Activated naive CD8-positive, alpha-beta T cell treated with anti-CD3 and anti-CD28 coated beads, Interleukin-2, amount 50 U/mL, for 16 hours (primary cell): ENCODE results near the gene VIT.

ENCODE experiments used
- DNase-seq: peaks from one replicate; pipeline ENCODE4 v3.0.0-alpha.2; 2020; ENCODE audit warnings: low read depth, low spot score

VIT gene

DNA sequence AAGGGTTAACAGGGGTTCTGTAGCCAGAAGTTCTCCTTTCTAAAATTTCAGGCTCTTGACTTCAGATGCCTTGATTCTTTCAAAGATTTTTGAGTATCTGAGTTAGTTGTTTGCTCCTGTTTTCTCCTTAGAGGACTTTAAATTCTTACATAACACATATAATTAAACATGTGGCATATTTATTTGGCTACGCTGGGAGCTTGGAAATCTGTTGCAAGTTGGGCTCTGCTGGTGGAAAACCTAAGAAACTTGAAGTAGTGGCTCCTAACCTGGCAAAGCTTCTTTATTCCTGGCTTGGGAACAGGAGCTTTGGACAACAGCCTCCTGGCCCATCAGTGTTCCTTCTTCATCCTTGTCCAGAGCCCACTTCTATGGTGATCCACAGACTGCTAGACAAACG lies 72.6 kb downstream of the VIT start:
- no peak for DNase-seq

DNA sequence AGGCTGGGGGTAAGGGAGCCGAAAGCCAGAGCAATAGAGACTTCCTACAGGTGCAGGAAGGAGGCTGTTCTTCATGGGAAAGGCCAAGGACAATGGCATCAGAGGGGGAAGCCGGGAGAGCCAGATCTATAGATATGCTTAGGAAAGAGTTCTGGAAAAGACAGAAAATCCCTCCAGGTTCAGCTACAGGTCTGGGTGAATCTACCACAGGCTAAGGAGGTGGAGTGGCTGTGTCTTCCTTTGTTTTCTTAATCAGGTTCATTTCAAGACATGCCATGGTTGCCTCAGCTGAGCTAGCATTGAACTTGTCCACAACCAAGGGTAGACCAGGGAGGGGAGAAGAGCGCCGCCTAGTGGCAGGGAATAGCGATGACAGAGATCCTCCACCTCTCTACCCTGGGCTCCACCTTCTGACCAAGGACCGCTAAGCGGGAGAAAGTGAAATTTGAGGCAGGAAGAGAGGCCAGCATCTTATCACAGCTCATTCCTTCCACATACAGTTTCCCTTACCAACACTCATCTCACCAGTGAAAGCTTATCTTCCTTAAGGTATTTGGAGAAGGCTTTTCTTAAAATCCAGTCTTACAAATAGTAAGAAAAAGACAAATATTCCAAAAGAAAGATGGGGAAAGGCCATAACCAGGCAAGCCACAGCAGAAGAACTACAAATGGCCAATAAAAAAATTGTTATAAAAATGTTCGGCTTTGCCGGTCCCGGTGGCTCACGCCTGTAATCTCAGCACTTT lies 74.2 kb downstream of the VIT start:
- no peak for DNase-seq

DNA sequence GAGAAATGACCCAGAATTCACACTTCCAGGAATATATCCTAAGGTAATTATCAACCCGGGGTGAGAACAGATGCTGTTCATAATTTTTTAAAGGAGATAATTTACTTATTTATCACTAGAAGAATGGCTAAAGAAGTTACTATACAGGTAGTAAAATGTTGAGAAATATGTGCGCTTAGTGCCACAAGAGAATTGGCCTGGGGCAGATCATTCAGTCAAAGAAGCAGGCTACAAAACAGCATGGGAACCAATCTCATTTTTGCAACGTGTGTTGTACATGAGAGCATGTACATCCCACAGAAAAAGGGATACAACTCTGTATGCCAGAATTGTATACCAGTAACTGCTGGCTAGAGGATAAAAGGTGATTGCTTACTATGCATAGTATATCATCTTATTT lies 75.2 kb downstream of the VIT start:
- no peak for DNase-seq

DNA sequence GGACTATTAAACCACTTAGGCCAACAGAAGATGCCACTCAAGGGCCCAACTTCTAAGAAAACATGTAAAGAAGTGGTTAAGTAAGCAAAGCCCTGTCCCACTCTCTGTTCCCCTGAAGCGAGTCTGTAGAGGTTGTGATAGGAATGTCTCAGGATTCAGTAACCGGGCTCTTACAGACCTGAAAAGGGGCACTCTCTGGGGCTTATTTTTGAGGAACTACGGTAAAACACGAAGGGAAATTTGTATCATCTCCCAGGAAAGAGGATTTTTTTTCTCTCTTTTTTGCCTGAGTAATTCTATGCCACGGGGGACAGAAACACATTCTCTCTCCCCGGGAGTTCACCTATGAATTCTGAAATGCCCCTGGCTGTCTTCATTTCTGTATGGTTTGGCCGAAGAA lies 77.4 kb downstream of the VIT start:
- DNase-seq, result no peak

DNA sequence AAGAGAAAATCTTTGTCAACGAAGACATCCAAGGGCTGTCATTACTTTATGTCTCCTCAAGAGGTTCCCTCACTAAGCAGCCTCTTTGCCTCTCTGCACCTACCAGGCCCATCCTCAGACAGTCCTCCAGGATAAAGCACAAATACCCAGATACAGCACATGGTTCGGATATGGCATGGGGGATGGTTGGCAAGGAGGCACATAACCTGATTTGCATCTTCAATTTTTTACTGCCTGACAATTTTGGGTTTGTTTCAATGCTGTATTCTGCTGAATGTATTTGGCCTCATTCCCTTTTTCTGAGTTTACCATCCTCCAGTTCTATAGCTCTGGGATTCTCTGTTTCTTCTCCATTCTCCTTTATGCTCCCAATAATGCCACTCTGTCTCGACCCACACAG lies 78.8 kb downstream of the VIT start:
- DNase-seq, result no peak

DNA sequence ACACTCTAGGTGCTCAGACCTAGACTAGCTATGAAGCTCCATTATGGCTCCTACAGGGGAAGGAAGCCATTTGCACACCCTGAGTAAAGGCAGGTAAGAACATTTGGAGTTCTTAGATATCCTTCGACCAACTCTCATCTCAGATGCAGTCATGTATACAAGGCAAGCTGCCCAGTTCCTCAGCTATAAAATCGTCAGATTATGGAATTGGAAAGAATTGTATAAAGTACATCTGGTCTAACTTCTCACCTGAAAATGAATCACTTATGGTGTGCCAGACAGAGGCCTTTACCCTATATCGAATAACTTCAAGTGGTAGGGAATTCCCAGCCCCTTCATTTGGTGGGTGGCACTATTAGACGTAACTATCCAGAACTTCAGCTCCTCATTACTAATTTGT lies 79.3 kb downstream of the VIT start:
- DNase-seq, result no peak

DNA sequence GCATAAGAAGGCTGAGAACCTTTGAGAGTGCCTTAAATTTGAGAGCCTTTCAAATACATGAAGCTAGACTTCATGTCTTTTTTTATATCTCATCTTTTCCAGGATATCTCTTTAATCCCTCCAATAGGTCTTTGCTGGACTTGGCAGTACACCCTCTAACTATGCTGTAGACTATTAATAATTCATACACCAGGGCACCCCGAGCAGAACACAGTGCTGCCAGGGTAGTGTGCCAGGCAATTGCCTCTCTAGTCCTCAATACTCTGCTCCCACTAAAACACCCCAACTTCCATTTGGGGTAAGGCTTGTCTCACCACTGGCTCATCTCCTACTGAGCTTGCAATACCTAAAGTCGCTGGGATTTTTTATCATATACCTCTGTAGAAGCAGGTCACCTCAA lies 80.8 kb downstream of the VIT start:
- no peak for DNase-seq

DNA sequence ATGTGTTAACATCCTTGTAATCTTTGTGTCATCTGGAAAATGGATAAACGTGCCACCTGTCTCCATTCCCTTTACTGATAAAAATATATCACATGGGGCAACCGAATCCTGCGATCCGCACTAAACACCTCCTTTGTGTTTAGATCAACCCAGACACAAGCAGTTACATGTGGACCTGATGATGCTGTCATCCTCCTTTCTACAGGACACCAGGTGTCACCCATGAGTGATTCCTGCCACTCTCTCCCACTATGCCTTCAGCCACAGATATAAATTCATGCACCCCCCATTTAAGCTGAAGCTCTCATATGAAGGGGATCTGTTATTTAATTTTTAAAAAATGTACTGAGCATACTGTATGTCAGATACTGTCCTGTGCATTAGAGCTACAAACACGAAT lies 81.3 kb downstream of the VIT start:
- no peak for DNase-seq

DNA sequence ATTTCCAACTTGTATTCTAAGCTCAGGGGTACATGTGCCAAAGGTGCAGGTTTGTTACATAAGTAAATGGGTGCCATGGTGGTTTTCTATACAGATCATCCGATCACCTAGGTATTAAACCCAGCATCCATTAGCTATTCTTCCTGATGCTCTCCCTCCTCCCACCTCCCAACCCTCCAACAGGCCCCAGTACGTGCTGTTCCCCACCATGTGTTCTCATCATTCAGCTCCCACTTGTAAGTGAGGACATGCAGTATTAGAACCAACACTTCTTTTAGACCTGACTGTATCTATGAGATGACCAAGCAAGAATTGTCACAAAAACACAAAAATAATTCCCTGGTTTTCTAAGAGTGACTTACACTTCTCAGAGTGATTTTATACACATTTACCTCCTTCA lies 83.0 kb downstream of the VIT start:
- DNase-seq, result no peak

DNA sequence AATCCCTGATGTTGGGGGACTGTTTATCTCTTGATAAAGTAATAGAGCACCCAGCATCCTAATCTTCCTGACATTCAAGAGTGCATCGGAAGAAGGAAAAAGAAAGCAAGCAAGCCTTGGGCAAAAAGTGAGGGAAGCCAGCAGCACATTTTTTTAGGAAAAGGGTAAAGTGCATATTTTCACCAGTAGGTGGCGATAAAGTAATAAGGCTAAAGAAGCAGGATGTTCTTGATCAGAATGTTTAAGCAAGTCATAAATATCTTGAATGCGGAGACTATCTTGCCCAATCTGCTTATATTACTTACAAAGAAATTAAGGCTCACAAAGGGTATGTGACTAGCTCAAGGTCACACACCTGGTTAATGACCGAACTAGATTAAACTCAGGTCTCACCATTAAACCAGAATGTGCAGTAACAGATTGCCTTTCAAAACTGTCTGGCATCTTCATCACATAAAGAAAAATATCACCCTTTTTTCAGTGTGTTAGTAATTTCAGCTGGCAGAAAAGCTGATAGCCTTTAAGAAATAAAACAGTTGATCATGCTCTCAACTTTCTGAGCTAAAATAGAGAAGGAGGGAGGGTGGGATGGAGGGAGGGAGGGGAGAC lies 83.8 kb downstream of the VIT start:
- no peak for DNase-seq

DNA sequence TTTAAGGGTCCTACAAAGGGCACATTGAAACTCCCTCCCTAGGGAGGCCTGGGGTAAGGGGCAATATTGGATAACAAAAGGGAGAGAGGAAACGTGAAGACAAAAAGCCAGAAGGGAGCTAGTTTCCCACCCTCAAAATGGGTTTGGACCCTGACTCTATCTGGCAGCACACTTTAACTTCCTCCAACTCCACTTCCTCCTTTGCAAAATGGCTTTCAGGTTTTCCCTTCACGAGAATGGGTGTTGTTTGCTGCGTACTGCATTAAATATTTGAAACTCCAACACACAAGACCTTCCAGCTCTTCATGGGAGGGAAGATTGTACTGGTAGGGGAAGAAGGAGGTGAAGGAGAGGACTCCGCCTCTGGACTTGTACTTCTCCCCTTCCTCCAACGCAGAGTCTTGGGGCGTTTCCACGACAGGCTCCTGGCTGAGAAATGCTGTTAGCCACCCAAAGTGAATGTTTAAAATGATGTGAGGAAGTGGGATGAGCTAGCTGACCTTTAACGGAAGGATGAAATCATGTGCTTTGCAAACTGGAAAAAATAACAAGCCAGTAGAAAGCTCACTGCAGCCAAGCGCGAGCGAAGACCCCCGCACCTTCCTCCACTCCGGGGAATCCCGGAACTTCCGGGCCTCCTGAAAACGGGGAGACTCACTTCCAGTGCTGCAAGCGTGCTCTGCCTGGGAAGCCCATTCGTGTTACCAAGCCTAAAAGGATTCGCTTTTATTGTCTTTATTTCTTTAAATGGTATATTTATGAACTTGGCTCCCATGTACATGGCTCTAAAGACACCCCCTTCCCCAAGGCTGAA lies 85.6 kb downstream of the VIT start:
- DNase-seq, result no peak

DNA sequence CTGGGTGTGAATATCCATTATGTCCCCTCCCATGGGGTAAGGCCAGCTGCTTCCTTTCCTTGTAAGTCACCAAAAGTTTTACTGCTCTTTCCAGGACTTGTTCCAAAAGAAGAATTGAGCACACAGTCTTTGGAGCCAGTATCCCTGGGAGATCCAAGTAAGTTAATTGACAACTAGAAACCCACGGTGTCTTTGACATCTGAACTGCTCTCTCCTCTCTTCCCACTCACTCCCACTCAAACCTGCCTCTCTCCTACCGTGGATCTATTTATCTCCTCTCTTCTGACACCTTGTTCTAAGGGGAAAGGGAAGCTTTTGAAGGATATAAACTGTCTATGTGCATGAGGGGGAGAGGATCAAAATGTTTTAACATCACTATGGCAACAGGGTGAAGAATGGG lies 86.7 kb downstream of the VIT start:
- DNase-seq, result no peak

DNA sequence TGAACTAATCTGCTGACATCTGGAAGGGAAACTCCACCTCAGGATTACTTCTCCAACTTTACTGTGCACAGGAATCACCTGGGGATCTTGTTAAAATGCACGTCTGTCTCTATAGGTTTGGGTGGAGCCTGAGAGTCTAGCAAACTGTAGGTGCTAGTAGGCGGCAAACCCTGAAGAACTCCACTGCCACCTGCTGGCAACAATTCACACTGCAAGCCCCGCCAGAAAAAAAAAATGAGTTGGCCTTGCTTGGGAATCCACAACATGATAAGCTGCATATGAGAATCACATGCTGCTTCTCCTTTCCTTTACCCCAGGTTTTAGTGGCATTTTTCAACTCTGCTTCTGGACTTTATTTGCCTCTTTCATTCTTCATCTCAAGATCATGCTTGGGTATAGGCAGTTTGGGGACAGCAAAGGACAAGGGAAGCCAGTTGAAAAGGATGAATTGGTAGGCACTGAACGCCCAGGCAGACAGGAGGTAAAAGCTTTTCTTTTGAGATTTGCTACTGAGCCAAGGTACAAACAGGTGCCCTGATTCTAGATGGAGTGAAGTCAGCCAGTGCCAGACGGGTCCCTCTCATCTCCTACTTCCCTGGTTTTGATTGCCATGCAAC lies 88.8 kb downstream of the VIT start:
- DNase-seq, result peak; percentile 30

DNA sequence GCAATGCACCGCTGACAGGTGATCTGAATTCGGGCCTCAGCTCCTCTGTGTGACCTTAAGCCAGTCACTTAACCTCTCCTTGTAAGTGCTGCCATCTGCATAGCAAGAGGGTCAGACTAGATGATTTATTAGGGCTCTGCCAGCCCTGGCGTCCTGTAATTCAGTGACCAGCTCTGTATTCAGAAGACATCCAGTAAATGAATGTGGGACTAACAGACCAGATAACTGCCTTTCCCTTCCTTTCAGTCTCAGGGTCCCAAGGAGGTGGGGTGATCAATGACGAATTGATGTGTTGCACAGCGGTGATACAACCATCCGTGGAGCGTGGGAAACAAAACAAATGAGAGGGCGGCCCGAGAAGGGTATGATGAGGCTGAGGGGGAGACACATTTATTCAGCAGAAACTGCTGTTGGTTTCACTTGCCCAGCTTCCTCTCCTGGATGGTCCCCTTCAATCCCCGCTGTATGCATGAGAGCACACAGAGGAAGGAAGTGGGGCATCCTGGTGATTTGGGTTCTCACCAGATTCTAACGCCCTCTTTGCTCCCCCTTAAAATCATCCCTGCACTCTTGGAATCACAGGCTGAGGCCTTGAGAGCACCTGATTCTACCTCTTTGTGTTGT lies 92.8 kb downstream of the VIT start:
- no peak for DNase-seq

DNA sequence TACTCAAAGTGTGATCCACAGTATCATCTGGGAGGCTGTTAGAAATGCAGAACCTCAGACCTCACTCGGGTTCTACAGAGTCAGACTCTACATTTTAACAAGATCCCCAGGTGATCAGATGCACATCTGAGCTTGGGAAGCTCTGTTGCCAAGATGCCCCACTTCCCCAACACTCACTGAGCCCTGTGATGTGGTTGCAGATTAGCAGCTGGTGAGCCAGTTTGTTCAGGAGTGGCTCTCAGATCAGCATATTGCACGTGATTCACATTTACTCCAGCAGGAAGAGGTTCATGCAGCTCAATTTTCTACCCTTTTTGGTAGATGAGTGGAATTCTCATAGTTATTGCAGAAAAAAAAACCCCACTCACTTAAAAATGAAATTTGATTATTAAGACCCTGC lies 96.4 kb downstream of the VIT start:
- DNase-seq, result no peak

DNA sequence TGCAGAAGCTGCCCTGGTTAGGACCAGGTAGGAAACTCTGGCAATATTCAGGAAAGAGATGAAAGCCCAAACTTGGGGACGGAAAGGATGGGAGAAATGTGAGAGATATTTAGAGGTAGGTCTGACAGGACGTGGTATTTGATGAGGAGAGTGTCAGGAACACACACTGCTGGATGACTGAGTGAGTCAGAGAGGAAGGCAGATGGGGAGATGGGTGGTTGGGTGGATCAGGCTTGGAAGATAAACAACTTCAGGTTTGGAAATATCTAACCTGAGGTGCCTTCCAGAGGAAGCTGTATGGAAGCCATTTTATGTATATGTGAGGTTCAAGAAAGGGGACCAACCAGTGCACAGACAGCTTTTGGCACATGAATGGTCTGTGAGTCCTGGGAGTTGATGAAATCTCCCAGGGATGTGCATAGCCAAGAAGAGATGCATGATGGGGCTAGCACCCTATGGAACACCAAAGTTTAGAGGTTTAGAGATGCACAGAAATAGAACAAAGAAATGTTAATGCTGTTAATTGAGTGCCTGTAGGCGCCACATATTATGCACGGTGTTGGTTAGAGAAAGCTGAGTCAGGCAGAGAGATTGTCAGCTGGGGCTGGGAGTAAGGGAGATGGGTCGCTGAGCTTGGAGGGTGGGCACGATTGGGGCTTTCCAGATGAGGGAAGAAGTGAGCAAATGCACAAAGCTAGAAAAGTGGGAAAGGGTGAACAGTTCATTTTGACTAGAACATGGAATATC lies 101.0 kb downstream of the VIT start:
- no peak for DNase-seq

DNA sequence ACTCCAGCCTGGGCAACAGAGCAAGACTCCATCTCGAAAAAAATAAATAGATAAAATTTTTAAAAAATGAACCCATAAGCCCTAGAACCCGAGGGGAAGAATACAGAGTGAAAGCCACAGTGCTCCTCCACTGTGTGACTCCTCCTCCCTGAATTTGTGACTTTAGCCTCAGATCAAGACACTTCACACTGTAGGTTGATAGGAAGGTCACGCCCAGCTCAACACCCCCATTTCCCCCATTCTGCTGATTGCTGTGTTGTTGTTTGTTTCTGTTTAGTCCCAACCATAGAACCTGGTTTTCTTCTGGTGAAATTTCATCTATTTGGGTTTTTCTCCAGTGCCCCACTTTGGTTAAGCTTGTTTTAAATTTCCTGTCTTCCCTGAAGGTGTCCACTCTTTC lies 102.2 kb downstream of the VIT start:
- DNase-seq, result no peak

DNA sequence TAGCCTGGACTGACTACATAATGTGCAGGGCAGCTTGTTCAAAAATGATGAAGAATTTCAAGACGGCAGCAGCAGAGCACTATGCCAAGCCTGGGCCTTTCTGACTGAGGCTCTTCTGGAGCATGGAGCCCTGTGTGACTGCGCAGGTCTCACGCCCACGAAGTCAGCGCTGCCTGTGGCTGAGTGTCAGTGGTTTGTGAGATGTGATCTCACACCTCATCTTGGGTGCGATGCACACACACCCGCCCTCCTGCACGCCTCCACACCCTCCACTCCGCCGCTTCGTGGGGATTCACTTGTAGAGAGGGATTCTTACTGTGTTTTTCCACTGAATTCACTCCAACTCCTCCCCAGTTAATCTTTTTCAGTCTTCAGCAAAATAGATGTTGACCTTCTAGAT lies 103.9 kb downstream of the VIT start:
- DNase-seq, result no peak

DNA sequence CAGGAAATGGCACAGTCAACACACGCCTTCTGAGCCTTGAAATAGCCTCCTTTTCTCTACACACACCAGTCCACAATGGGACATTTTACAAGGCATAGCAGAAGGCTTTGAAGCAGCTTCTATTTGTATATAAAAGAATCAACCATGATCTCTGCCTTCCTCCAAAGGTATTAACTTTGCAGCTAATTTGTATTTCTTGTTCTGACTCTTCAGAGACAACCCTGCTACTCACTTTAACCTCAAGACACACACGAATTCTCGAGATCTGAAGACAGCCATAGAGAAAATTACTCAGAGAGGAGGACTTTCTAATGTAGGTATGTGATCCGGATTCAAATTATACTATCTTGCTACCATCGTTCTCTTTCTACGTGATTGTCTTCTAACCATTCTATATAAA lies 104.6 kb downstream of the VIT start:
- no peak for DNase-seq

DNA sequence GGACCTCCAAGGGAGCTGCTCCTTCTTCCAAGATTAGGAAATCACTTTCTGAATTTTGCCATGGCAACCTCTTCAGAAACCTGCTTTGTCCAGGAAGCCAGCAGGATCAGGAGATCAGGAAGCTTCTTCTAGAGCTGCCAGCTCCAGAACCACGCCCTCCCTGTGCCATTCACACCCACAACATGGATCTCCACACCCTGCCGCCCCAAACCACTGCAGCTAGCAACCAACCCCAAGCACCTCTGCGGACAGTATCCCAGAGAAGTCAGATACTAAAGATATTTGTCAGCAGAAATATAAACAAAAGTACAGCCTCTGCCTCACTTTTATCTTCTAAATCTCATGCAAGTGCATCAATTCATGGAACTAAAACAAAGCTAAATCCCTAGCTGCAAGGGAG lies 106.4 kb downstream of the VIT start:
- DNase-seq, result no peak

DNA sequence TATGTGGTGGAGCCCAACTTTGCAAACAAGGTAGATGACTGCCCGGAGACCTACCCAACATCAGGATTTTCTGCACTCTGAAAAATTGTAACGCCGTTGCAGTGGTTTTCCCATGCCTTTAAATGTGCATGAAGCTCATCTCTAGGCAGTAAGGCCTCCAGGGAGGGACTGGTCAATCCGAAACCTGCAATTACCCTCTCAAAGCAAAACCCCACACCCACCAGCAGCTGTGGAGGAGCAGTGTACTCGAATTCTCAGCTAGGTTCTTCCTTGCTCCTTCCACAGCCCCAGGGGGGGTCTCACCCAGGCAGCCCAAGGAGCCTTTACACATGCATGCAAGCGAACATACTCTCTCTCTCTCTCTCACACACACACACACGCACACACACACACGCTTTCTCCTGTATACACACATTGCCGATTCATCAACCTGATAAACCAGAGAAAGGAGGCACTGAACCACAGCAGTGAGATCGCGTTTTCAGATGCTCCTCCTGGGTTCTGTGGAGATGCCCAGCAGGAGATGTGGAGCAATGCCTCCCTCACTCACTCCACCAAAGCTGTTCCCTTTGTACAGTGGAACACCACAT lies 109.2 kb downstream of the VIT start:
- DNase-seq, result no peak
